Measurements from ENCODE around the gene ICAM4. TPM values are rescaled to one million over a fixed set of nuclear protein-coding genes. Genes with fewer than 3 reads are reported as not detected.
"Not testable (repeated sequence)": the region's sequence is repeated elsewhere in the genome, so short reads cannot be mapped to it uniquely, and the experiment has no call there.

Gene ICAM4
- total and polyA plus RNA-seq, 2 experiments from 2014 or later, result 21.8 to 24.0 TPM

- Histone ChIP-seq H3K9me3 (ENCODE audit: low read depth) (no peaks in the 10 kb centered on the region), H3K4me1 (ENCODE audit: low read depth) (no peaks in the 10 kb centered on the region), H3K36me3 (no peaks in the 10 kb centered on the region), H3K27ac (no peak overlapping the region), H3K4me3 (no peak overlapping the region), H3K27me3 (no peaks in the 10 kb centered on the region)
- DNase-seq (ENCODE audit: low read depth in 1 of 2, low spot score in 1 of 2), result no peak
- no peak for TF ChIP-seq CTCF (IDR thresholded peaks at IDR 0.05; ENCODE audit: low read depth, low read length)
Measured at GRCh38 chr19:10278935-10279334, 7.8 kb upstream of the ICAM4 start.

GRCh38 chr19:10279737-10280442, 6.9 kb upstream of the ICAM4 start:
- DNase-seq (ENCODE audit: low read depth in 1 of 2, low spot score in 1 of 2), result no peak
- Histone ChIP-seq H3K4me3 (no peak overlapping the region), H3K27ac (no peak overlapping the region), H3K9me3 (ENCODE audit: low read depth) (no peaks in the 10 kb centered on the region), H3K27me3 (no peaks in the 10 kb centered on the region), H3K4me1 (ENCODE audit: low read depth) (no peaks in the 10 kb centered on the region), H3K36me3 (no peaks in the 10 kb centered on the region)
- no peak for TF ChIP-seq CTCF (IDR thresholded peaks at IDR 0.05; ENCODE audit: low read depth, low read length)

DNA sequence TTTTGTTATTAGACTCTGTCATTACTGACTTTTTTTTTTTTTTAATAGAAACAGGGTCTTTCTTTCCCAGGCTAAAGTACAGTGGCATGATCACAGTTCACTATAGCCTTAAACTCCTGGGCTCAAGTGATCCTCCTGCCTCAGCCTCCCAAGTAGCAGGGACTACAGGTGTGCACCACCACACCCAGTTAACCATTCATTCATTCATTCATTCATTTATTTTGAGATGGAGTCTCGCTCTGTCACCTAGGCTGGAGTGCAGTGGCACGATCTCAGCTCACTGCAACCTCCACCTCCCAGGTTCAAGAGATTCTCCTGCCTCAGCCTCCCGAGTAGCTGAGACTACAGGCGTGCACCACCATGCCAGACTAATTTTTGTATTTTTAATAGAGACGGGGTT, 4.7 kb upstream of the ICAM4 start:
- not testable (repeated sequence) for H3K27ac ChIP-seq; H3K4me3 ChIP-seq; H3K4me1 ChIP-seq (ENCODE audit: low read depth); DNase-seq (ENCODE audit: low read depth in 1 of 2, low spot score in 1 of 2); H3K27me3 ChIP-seq; H3K36me3 ChIP-seq; H3K9me3 ChIP-seq (ENCODE audit: low read depth)

- Histone ChIP-seq H3K27ac (no peak overlapping the region), H3K9me3 (ENCODE audit: low read depth) (no peaks in the 10 kb centered on the region), H3K4me1 (ENCODE audit: low read depth) (no peaks in the 10 kb centered on the region), H3K4me3 (no peak overlapping the region), H3K36me3 (no peaks in the 10 kb centered on the region), H3K27me3 (peaks cover 15% of the 10 kb centered on the region)
- DNase-seq (ENCODE audit: low read depth in 1 of 2, low spot score in 1 of 2), result no peak
- TF ChIP-seq CTCF (IDR thresholded peaks at IDR 0.05; ENCODE audit: low read depth, low read length), result no peak
Measured at GRCh38 chr19:10283301-10284064, 3.3 kb upstream of the ICAM4 start.

GRCh38 chr19:10284065-10284959, 2.4 kb upstream of the ICAM4 start:
- Histone ChIP-seq H3K4me3 (no peak overlapping the region), H3K27ac (no peak overlapping the region), H3K36me3 (no peaks in the 10 kb centered on the region), H3K9me3 (ENCODE audit: low read depth) (no peaks in the 10 kb centered on the region), H3K27me3 (peaks cover 23% of the 10 kb centered on the region), H3K4me1 (ENCODE audit: low read depth) (no peaks in the 10 kb centered on the region)
- no peak for DNase-seq (ENCODE audit: low read depth in 1 of 2, low spot score in 1 of 2)
- TF ChIP-seq CTCF (IDR thresholded peaks at IDR 0.05; ENCODE audit: low read depth, low read length), result no peak

All from cardiac muscle cell (in vitro differentiated cells and primary cell).